ENCODE results near the gene SEMA3F.

Gene SEMA3F

DNA sequence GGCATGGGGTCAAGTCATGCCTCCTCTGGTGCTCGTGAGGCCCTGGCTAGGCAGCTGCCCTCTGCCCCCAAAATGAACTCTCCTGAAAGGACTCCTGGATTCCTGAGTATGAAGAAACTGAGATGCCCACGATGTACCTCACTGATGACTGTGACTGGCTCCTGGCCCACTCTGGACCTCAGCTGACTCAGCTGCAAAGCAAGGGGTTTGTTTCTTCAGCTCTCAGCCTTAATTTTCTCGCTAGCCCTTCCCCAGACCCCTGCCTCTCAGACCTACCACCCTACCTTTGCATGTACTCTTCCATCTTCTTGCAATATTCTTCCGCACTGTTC, 75.6 kb downstream of the SEMA3F start:
- DNase-seq, result no peak

- DNase-seq, result no peak
Measured at GRCh38 chr3:50231581-50231980, 76.5 kb downstream of the SEMA3F start.

DNA sequence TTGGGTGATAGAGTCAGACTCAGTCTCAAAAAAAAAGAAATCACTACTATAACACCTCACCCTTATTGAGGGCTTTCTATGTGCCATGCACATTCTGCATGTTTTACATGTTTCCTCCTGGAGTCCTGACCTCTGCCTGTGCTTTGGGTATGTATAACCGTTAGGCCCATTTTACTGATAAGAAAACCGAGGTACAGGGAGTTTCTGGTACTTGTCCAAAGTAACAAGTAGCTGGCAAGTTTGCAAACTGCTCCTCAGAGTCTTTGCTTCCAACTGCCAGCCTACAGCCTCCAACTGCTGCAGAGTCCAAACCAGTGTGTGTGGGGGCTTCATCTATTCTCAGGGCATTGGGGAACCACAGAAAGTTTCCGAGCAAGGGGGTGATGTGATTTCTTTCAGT, 77.2 kb downstream of the SEMA3F start:
- no peak for DNase-seq

DNA sequence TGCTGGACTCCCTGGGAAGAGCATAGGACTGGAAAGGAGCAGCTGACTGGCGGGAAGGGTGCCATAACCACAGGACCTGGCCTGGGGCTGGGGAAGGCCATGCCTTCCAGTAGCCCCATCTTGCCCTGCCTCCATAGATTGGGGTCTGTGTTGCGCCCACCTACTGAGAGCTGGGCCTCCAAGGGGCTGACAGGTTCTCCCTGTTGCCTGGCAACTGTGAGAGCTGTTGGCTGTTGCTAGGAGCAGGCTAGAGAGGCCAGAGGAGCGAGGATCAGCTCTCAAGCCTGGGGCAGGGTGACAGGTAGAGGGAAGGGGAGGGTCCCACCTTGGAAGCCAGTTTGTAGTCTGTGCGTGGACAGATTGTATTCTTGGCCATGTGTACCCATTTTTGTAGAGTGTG, 78.1 kb downstream of the SEMA3F start:
- no peak for DNase-seq

- peak; percentile 78 to 100 (median 99) for DNase-seq
Measured at GRCh38 chr3:50235716-50236483, 80.8 kb downstream of the SEMA3F start, which contains the start of gene GNAI2. TSS of gene GNAI2 (plus strand) at chr3:50236204. CDS start at chr3:50236336, 132 bp downstream.

DNA sequence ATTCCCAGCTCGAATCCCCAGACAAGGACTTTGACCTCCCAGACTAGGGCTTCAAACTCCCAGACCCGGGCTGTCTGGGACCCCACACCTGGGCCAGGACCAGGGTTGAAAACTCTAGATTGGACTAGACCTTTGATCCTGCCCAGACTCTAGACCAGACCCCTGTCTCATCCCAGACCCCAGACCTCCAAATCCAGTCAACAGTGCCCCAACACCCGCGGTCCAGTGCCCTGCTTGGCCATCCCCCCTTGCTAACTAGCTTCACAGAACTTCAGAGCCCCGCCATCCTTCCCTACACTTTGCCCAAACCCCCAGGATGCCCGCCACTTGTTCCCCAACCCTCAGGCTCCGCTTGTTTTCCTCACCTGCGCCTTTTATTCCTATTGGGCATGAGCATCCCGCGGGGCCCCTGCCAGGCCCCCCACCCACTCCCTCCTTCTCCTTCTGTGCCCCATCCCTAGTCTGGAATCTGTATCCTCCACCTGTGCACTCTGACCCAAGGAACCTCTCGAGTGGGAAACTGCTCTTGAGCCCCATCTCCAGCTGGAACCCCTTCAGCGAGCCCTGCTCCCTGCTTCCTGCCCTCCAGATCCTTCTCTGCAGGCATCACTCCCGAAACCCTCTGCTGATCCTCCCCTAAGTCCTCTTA, 81.5 kb downstream of the SEMA3F start:
- no peak for DNase-seq

DNA sequence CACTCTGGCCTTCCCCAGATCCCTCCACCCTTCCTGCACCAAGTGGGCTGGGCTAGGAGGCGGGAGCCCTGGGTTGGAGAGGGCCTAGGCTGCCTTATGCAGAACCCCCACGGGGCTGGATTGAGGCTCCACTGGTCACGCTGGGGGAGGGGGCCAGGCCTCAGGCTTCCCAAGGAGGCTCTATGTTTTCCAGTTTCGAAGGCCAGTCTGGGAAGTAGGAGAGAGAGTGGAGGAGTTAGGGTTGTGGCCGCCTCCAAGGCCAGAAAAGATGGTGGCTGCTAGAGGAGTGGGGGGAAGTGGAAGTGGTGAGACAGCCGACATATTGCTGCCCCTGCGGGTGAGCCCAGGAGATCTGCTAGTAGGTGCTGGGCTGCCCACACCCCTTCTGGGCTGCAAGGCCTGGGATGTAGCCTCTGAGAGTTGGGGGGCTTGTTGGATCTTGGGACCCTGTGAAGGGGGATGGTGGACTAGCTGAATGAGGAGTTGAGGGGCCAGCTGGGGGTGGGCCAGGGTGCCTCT, 82.1 kb downstream of the SEMA3F start:
- peak in 6 of 58 donors; percentile 10 to 42 (median 26) for DNase-seq

DNA sequence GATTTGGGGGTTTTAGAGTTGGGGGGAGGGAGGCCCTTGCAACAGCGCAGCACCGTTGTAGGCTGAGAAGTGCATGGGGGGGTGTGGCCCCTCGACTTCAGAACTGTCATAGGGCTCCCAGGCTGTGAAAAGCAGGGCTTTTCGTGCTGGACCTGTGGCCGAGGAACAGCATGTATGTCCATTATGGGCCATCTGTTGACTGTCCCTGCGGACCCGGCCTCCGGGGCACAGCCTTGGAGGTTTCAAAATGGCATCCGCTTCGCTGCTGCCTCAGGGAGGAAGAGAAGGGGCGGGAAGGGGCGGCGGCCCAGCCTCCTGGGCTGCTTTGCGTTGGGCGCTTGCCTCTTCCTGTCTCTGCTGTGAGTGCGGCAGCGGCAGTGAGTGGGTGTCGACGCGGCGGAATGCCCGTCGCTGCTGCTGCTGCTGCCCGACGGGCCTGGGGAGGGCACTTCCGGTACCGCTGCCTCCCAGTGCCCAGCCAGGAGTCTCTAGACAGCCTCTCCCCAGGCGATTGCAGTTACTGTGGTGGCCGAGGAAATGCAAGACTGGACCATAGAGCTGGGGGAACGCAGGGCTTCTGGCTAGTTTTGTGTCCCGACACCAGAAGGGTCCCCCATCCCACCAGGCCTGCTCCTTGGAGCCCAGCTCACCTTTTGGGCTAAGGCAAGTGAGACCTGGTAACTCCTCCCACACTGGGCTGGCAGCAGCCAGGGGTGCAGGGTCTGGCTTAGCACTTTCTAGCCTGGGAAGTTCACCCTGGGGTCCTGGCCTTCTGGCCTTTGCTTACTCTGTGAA, 82.8 kb downstream of the SEMA3F start:
- DNase-seq, result peak in 56 of 58 donors; percentile 7 to 81 (median 62)

DNA sequence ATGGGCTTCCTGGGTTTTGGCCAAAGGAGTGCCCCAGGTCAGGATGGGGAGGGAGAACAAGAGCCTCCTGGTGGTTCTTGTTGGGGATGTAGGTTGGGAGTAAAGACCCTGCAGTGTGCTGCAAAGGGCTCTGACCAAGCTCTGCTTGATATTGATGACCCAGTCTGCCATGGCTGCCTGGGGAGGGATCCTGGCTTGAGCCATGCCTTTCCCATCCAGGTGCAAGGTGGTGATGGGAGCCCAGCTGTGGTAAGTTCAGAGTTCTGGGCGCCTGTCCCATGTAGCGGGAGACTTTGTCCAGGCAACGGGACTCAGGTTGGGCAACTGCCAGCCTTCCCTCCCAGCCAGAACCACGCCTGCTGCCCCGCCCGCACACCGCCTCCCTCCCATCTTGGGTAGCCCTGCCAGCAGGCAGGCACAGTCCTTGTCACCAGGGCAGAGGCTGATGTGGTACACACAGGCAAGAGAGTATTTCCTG, 83.5 kb downstream of the SEMA3F start:
- DNase-seq, result peak in 50 of 58 donors; percentile 16 to 84 (median 56)
